ENCODE results near the gene RAD51B.
"Not testable (repeated sequence)": the region's sequence is repeated elsewhere in the genome, so short reads cannot be mapped to it uniquely, and the experiment has no call there.

The RAD51B gene

DNA sequence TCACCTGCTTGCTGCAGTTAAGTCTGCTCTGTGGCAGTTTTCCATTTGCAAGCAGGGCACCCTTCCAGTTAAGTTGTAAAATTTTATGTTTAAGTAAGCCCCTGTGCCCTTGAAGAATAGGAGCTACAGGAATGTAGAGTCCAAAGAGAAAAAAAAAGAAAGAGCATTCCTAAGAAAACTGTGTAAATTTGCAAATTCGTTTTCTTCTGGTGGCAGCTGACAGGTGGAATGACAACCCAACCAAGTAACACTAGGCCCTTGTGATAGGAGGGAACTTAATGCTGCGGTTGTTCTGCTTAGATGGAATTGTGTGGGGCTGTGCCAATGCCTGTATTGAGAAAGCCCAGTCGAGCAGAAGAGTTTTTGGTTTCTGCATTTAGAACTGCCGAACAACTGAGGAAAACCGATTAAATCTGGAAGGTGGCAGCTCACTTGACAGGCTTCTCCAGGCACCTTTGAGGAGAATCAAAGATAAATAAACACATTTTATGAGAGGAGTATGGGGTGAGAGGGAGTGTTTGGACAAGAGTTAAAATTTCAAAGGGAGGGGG is 280.0 kb downstream of the RAD51B start:
- H3K79me2 ChIP-seq (ENCODE audit: low read length): no peaks in the 10 kb centered on the region
- DNase-seq: no peak
- H3K4me1 ChIP-seq (ENCODE audit: low read length): no peaks in the 10 kb centered on the region
- H3K9me3 ChIP-seq (replicated peaks; ENCODE audit: insufficient read depth, low read length): no peaks in the 10 kb centered on the region
- no peak overlapping the region for H3K4me2 ChIP-seq (ENCODE audit: low read depth, low read length)
- H2AFZ ChIP-seq (ENCODE audit: low read length): no peak overlapping the region
- H3K9me2 ChIP-seq (replicated peaks; ENCODE audit: insufficient read depth, low read length): no peaks in the 10 kb centered on the region
- no peaks in the 10 kb centered on the region for H4K20me1 ChIP-seq (ENCODE audit: insufficient read depth, low read length)
- no peak overlapping the region for H3K27ac ChIP-seq (ENCODE audit: low read length)
- no peak overlapping the region for H3K4me3 ChIP-seq (ENCODE audit: low read length)
- no peak for TF ChIP-seq EZH2 (optimal IDR thresholded peaks at IDR 0.05; ENCODE audit: low read depth, low read length)
- no peak for TF ChIP-seq EZH2phosphoT487 (IDR thresholded peaks at IDR 0.05; ENCODE audit: low read length)
- TF ChIP-seq, protein P1, sequence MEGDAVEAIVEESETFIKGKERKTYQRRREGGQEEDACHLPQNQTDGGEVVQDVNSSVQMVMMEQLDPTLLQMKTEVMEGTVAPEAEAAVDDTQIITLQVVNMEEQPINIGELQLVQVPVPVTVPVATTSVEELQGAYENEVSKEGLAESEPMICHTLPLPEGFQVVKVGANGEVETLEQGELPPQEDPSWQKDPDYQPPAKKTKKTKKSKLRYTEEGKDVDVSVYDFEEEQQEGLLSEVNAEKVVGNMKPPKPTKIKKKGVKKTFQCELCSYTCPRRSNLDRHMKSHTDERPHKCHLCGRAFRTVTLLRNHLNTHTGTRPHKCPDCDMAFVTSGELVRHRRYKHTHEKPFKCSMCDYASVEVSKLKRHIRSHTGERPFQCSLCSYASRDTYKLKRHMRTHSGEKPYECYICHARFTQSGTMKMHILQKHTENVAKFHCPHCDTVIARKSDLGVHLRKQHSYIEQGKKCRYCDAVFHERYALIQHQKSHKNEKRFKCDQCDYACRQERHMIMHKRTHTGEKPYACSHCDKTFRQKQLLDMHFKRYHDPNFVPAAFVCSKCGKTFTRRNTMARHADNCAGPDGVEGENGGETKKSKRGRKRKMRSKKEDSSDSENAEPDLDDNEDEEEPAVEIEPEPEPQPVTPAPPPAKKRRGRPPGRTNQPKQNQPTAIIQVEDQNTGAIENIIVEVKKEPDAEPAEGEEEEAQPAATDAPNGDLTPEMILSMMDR (IDR thresholded peaks at IDR 0.05; ENCODE audit: low read length): no peak
- H3K36me3 ChIP-seq (replicated peaks; ENCODE audit: insufficient read depth, low read length): no peaks in the 10 kb centered on the region
- H3F3A ChIP-seq (ENCODE audit: insufficient read depth, low read length): no peaks in the 10 kb centered on the region
- no peaks in the 10 kb centered on the region for H3K27me3 ChIP-seq (replicated peaks; ENCODE audit: insufficient read depth, low read length)
- no peak overlapping the region for H3K9ac ChIP-seq (ENCODE audit: low read length)

DNA sequence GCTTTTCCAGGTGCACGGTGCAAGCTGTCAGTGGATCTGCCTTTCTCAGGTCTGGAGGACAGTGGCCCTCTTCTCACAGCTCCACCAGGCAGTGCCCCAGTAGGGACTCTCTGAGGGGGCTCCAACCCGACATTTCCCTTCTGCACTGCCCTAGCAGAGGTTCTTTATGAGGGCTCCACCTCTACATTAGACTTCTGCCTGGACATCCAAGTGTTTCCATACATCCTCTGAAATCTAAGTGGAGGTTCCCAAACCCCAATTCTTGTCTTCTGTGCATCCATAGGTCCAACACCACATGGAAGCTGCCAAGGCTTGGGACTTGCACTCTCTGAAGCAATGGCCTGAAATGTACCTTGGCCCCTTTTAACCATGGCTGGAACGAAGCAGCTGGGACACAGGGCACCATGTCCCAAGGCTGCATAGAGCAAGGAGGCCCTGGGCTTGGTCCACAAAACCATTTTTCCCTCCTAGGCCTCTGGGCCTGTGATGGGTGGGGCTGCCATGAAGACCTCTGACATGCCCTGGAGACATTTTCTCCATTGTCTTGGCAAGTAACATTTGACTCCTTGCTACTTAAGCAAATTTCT is 282.2 kb downstream of the RAD51B start:
- H3K36me3 ChIP-seq (replicated peaks; ENCODE audit: insufficient read depth, low read length); H3K4me2 ChIP-seq (ENCODE audit: low read depth, low read length); H3K4me1 ChIP-seq (ENCODE audit: low read length); DNase-seq; H3K9me3 ChIP-seq (replicated peaks; ENCODE audit: insufficient read depth, low read length); H3F3A ChIP-seq (ENCODE audit: insufficient read depth, low read length); H2AFZ ChIP-seq (ENCODE audit: low read length); H3K27me3 ChIP-seq (replicated peaks; ENCODE audit: insufficient read depth, low read length); H3K9ac ChIP-seq (ENCODE audit: low read length); H3K79me2 ChIP-seq (ENCODE audit: low read length); H3K9me2 ChIP-seq (replicated peaks; ENCODE audit: insufficient read depth, low read length); H4K20me1 ChIP-seq (ENCODE audit: insufficient read depth, low read length); H3K4me3 ChIP-seq (ENCODE audit: low read length); H3K27ac ChIP-seq (ENCODE audit: low read length): not testable (repeated sequence)

DNA sequence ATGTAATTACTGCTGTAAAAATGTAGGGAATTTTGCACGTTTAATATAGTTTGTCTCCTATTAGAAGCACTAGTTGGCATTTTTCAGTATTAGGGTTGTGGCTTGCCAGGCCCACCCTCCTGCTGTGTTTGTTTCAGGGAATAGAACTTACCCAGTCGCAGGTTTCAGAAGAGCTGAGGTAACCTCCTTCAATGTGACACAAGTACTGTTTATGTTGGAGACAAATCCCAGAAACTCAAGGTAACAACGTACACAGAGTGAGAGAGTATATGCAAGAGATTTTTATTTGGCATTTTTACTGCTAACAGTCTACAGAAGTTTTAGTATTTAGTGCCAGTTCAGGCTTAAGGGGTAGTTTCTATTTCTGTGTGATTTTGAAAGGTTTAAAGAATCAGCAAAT is 284.3 kb downstream of the RAD51B start:
- Histone ChIP-seq H3K4me1 (ENCODE audit: low read length) (no peaks in the 10 kb centered on the region), H3K9me3 (replicated peaks; ENCODE audit: insufficient read depth, low read length) (no peaks in the 10 kb centered on the region), H4K20me1 (ENCODE audit: insufficient read depth, low read length) (no peaks in the 10 kb centered on the region), H3K9ac (ENCODE audit: low read length) (no peak overlapping the region), H3K9me2 (replicated peaks; ENCODE audit: insufficient read depth, low read length) (no peaks in the 10 kb centered on the region), H3K27ac (ENCODE audit: low read length) (no peak overlapping the region), H3K27me3 (replicated peaks; ENCODE audit: insufficient read depth, low read length) (no peaks in the 10 kb centered on the region), H3K4me3 (ENCODE audit: low read length) (no peak overlapping the region), H2AFZ (ENCODE audit: low read length) (no peak overlapping the region), H3K79me2 (ENCODE audit: low read length) (no peaks in the 10 kb centered on the region), H3K36me3 (replicated peaks; ENCODE audit: insufficient read depth, low read length) (no peaks in the 10 kb centered on the region), H3K4me2 (ENCODE audit: low read depth, low read length) (no peak overlapping the region), H3F3A (ENCODE audit: insufficient read depth, low read length) (no peaks in the 10 kb centered on the region)
- TF ChIP-seq, protein P1 (IDR thresholded peaks at IDR 0.05; ENCODE audit: low read length): no peak
- no peak for TF ChIP-seq EZH2phosphoT487 (IDR thresholded peaks at IDR 0.05; ENCODE audit: low read length)
- TF ChIP-seq EZH2 (optimal IDR thresholded peaks at IDR 0.05; ENCODE audit: low read depth, low read length): no peak
- DNase-seq: no peak

DNA sequence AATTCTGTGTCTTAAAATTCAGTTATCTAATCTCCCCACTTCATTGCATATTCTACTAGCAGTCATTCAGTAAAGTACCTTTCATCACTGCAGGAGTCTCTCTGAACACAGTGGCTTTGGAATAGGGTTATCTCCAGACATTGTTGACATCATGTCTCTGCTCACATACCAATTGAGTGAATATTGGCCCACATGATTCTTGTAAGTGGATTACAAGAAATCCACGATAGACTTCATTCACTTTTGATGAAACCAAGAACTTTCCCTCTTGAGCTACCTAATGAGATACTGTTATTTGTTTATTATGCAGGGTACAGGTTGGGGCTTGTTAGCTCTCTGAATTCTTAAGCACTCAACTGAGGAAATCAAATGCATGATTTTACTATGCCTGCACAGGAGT is 284.9 kb downstream of the RAD51B start:
- H2AFZ ChIP-seq (ENCODE audit: low read length): no peak overlapping the region
- DNase-seq: no peak
- H3K9ac ChIP-seq (ENCODE audit: low read length): no peak overlapping the region
- no peaks in the 10 kb centered on the region for H3K36me3 ChIP-seq (replicated peaks; ENCODE audit: insufficient read depth, low read length)
- no peaks in the 10 kb centered on the region for H3K27me3 ChIP-seq (replicated peaks; ENCODE audit: insufficient read depth, low read length)
- no peaks in the 10 kb centered on the region for H3K79me2 ChIP-seq (ENCODE audit: low read length)
- no peaks in the 10 kb centered on the region for H3F3A ChIP-seq (ENCODE audit: insufficient read depth, low read length)
- H3K4me2 ChIP-seq (ENCODE audit: low read depth, low read length): no peak overlapping the region
- no peaks in the 10 kb centered on the region for H3K9me3 ChIP-seq (replicated peaks; ENCODE audit: insufficient read depth, low read length)
- H3K4me1 ChIP-seq (ENCODE audit: low read length): no peaks in the 10 kb centered on the region
- H3K27ac ChIP-seq (ENCODE audit: low read length): no peak overlapping the region
- H4K20me1 ChIP-seq (ENCODE audit: insufficient read depth, low read length): no peaks in the 10 kb centered on the region
- no peaks in the 10 kb centered on the region for H3K9me2 ChIP-seq (replicated peaks; ENCODE audit: insufficient read depth, low read length)
- no peak for TF ChIP-seq EZH2phosphoT487 (IDR thresholded peaks at IDR 0.05; ENCODE audit: low read length)
- TF ChIP-seq, protein P1 (IDR thresholded peaks at IDR 0.05; ENCODE audit: low read length): no peak
- TF ChIP-seq EZH2 (optimal IDR thresholded peaks at IDR 0.05; ENCODE audit: low read depth, low read length): no peak
- H3K4me3 ChIP-seq (ENCODE audit: low read length): no peak overlapping the region
